PC-3 (cell line): ENCODE data around the gene RPN1.

Experiments
- CTCF ChIP-seq: fragments of 300-600 bp; sonication (generic); conservative IDR thresholded peaks from 2 replicates; pipeline ENCODE4 v1.5.1; 2017; ENCODE audit warnings: antibody characterized with exemption, low read depth, mild to moderate bottlenecking, low read length
- EZH2phosphoT487 ChIP-seq: fragments of 300-600 bp; sonication (generic); IDR thresholded peaks from 2 replicates; pipeline ENCODE4 v1.6.1; 2018; ENCODE audit warnings: mild to moderate bottlenecking, antibody characterized with exemption, low read length, borderline replicate concordance

- TF ChIP-seq CTCF (no peak), EZH2phosphoT487 (no peak)
Measured at GRCh38 chr3:128621931-128622330, 28.7 kb downstream of the RPN1 start.
